SH-SY5Y (cell line): Measurements from ENCODE around the gene RPS21.

Experiments used
- GATA2 ChIP-seq: IDR thresholded peaks from 2 replicates; pipeline ENCODE4 v1.6.1; 2011; ENCODE audit warnings: mild to moderate bottlenecking, low read depth, low read length
- GATA3 ChIP-seq: IDR thresholded peaks from 2 replicates; pipeline ENCODE4 v1.6.1; 2011; ENCODE audit warnings: low read depth, mild to moderate bottlenecking, low read length, moderate library complexity

DNA sequence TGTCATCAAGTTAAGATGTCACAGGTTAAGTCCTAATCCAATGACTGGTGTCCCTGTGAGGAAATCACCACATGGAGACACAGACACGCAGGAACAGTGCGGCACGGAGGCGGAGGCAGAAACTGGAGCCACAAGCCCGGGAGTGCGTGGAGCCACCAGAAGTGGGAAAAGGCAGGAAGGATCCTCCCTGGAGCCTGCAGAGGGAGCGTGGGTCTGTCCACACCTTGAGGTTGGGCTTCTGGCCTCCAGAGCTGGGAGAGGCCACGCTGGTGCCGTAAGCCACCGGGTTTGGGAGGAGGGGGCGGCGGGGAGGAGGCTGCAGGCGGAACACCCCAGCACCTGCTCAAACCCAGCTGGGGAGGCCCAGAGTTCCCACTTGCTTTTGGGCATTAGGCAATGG lies 16.4 kb downstream of the RPS21 start:
- TF ChIP-seq GATA2: no peak
- no peak for TF ChIP-seq GATA3
